IPS DF 19.7 (cell line): ENCODE results near the gene ARL15.

Experiments used
- DNase-seq: peaks from one replicate; pipeline ENCODE4 v3.0.0-alpha.2; 2013; ENCODE audit warnings: low read depth, low spot score

The ARL15 gene

DNA sequence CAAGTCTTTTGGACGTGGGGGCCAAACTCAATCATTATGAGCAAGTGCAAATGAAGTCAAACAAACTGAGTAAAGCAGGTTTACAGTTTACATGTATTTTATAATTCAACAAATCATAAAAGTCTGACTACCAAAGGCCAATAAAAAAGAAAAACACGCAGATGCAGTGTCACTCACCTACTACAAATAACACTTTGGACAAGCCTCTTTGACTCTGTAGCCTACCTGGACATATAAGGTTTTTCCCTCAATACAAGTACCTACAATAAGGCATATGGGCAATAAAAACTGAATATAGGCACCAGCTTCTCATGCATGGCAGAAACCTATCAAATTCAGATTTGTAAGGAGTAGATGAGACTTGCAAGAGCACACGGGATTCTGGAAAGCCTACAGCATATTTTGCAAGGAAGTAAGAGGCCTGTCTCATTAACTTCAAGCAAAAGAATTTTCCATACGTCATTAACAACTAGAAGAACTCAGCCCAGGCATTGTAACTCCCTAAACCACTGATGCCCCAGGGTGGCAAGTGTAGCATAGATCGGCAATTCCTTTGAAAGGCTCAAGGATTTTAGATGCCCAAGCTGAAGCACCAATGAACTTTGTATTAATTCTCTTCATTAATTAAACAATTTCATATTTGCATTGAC, 21.7 kb downstream of the ARL15 start:
- DNase-seq = no peak

DNA sequence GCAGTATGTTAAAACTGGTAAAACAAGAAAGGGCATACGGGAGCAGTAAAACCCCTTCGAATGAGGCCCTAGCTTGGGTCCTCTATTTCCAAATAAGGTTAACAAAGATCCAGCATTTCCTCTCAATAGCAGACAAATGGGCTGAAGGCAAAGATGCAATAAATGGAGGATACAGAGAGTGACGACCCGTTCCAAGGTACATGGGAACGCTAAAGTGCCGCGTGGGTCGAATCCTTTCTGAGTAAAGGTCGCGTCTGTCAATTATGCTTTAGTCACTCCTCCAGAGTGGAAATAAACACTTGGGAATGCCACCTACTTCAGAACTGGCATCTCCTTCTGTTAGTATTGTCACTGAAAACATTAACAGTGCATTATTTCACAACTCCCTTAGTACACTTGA, 24.7 kb downstream of the ARL15 start:
- no peak for DNase-seq

DNA sequence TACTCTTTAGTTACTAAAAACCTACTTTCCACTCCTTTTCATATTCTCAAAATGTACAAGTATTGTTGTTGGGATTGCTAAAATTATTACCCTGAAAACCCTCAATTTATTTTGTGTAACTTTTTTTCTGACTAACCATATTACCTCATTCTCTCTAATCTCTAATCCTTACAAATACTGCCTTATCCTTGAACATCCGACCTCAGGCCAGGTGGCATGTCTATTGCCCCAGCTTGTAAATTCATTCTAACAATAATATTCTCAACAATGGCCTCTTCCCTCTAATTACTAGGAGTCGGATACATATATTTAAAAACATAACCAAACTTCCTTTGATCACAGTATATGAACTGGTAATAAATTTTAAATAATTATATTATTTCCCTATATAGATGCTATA, 25.8 kb downstream of the ARL15 start:
- DNase-seq = no peak

GRCh38 chr5:54282876-54283275, 27.5 kb downstream of the ARL15 start:
- DNase-seq = no peak

GRCh38 chr5:54281960-54282692, 28.2 kb downstream of the ARL15 start:
- DNase-seq = no peak

GRCh38 chr5:54279960-54280359, 30.4 kb downstream of the ARL15 start:
- no peak for DNase-seq

GRCh38 chr5:54278979-54279717, 31.2 kb downstream of the ARL15 start:
- DNase-seq = no peak

- DNase-seq = no peak
These were observed 32.1 kb downstream of the ARL15 start for GRCh38 chr5:54278036-54278830.

DNA sequence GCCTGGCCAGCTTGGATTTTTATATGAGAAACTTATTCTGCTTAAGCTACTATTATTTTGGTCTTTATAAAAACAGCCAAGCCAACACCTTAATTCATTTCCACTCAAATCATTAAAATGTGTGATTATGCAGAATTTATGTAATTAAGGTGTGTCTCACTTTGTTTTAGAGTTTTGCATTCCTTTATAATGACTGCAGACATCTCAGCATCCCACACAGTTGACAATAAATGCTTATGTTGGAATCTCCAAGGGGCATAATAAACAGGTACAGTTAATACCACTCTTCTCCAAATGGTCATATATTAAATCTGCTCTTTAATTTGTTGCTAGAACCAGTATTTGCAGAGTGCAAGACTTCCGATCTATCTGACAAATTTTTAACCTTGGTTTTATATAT, 34.3 kb downstream of the ARL15 start:
- DNase-seq = no peak

DNA sequence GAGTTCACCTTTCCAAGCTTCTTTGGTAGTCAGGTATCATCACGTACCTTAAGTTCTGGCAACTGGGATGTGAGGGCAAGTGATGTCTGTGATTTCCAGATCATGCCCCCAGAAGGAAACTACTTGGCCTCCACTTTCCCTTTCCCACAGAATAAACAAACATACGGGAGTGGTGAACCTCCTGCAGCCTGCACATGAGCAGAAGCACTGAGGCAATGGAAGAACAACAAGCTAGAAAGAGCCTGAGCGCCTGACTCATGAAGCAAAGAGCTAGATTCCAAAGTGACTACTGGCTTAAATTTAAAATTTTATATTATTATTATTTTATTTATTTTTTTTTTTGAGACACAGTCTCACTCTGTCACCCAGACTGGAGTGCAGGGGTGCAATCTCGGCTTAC, 35.0 kb downstream of the ARL15 start:
- DNase-seq = no peak

DNA sequence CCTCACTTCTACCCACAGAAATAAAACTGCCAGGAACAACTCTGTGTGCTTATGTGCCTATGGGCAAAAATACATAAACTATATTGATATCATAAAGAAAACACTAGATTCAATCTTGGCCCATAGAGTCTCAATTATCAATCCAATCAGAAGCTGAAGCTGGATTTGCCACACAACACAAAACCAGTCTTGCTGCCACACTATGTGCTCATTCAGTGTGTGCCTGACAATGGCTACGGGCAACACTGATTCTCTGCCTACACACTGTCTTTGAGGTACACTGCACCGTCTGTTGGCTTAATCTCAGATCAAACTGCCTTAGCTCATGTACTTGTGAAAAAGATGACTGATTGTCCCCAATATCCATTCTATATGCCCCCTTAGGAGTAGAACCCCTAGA, 35.4 kb downstream of the ARL15 start:
- no peak for DNase-seq

DNA sequence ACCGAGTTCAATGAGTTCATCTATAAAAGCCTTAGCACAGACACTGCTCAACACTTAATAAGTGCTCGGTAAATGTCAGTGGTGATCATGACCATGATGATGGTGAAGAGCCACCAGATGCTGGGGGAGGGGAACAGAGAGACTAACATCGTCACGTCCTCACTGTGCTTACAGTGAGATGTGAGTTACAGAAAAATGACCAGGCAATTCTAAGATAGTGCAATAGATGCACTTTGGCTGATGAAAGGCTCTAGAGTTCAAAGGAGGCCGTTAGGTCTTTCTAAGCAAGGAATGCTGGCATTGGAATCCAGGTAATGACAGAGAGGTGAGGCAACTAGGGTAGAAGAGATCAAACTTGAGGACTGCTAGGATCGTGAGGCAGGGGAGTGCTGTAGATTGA, 36.7 kb downstream of the ARL15 start:
- DNase-seq = no peak

DNA sequence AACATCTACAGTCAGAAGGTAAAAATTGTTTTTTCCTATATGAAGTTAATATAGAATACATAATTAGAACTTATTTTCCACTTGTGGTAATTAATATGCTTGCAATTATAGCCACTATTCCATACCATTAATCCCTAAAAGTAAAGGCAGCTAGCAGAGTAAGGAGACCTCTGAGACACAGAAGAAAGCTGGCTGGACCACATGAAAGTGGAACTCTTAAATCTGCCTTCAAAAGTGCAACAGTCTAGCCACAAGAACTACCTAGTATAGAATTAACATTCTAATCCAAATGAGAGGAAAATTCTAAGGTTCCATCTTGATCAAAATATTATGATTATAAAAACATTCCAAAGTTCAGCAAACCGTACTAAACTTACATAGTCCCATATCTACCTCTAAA, 37.6 kb downstream of the ARL15 start:
- DNase-seq = no peak

GRCh38 chr5:54270326-54270725, 40.0 kb downstream of the ARL15 start:
- no peak for DNase-seq

DNA sequence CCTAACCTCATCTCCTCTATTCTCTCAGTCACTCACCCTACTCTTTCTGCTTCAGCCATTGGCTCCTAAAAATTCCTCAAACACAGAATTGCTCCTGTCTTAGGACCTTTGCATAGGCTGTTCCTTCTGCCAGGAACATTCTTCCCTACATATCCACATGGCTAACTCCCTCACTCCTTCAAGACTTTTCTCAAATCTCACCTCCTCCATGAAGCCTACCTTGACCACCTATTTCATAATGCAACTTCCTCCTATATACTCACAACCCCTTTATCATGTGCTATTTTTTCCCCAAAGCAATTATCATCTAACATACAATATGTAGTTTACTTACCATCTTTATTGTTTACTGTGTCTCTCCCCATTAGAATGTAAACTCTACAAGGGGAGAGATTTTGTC, 45.8 kb downstream of the ARL15 start:
- DNase-seq = no peak

DNA sequence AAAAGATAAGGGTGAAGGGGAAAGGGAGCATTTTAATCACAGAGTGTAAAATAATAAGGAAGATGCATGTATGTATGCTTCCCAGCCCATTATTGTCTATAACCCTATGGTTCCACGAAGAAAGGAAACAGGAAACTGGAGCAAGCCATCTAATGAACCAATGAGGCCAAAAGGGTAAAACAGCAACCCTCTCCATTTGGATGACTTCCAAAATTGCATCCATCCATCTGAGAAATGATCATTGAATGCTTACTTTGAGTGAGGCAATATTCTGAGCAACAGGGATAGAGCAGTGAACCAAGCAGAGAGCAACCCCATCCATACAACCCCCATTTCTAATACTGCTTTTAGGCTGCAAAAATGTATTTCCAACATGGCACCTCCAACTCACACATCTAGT, 46.9 kb downstream of the ARL15 start:
- no peak for DNase-seq

GRCh38 chr5:54261596-54261995, 48.8 kb downstream of the ARL15 start:
- DNase-seq = no peak

DNA sequence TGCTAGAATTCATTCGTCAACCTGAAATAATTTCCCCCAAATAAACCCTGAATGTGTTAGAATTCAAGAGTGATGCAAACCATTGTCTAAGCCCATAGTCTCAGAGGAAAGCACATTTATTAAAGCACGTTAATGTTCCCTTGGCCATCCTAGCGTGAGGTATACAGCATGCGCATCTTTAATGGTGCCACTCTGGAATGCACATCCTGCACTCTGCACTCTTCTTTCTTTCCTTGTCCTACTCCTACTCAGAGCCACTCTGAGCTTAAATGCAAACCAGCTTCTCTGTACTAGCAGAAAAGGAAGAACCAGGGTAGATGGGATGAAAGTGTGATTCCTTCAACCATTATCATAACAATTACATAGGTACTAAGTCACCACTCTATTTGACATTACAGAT, 50.4 kb downstream of the ARL15 start:
- DNase-seq = no peak

- no peak for DNase-seq
These were observed 51.3 kb downstream of the ARL15 start for GRCh38 chr5:54259090-54259489.

- DNase-seq = no peak
These were observed 52.8 kb downstream of the ARL15 start for GRCh38 chr5:54257366-54258118.

GRCh38 chr5:54254482-54255198, 55.7 kb downstream of the ARL15 start:
- DNase-seq = no peak
